DND-41 (cell line): Measurements from ENCODE around the gene SERPINB6.

Source experiments
- ATAC-seq: fragments of 200-7000 bp; cut with Tn5 transposase; 3 replicates; pipeline ENCODE4 v1.9.1; 2021; ENCODE audit warnings: low read depth; ENCODE audit not compliant: insufficient read depth
- DNase-seq: peaks from one replicate; pipeline ENCODE4 v3.0.0-alpha.2; 2020
- H2AFZ ChIP-seq: 2 replicates; pipeline ENCODE4 v1.6.0; 2012; ENCODE audit warnings: low read depth, low read length
- H3K27ac ChIP-seq: 2 replicates; pipeline ENCODE4 v1.5.1; 2012; ENCODE audit warnings: low read length, inconsistent platforms
- H3K27me3 ChIP-seq: fragments of 200-600 bp; sonication (generic); 2 replicates; pipeline ENCODE4 v1.6.0; 2012; ENCODE audit warnings: low read length, mild to moderate bottlenecking, inconsistent platforms; ENCODE audit not compliant: insufficient read depth, poor library complexity
- H3K36me3 ChIP-seq: 2 replicates; pipeline ENCODE4 v1.5.1; 2012; ENCODE audit warnings: low read length, inconsistent platforms; ENCODE audit not compliant: insufficient read depth
- H3K4me1 ChIP-seq: 2 replicates; pipeline ENCODE4 v1.5.1; 2012; ENCODE audit warnings: mild to moderate bottlenecking, low read length; ENCODE audit not compliant: insufficient read depth
- H3K4me2 ChIP-seq: 2 replicates; pipeline ENCODE4 v1.6.0; 2012; ENCODE audit warnings: mild to moderate bottlenecking, moderate library complexity, low read length, inconsistent platforms; ENCODE audit not compliant: insufficient read depth
- H3K4me3 ChIP-seq, 2 experiments: fragments of 200-600 bp in 1 of 2; shearing (Covaris generic) in 1 of 2; 2 replicates each; pipeline ENCODE4 v1.5.1; 2012 to 2016; ENCODE audit warnings: inconsistent platforms in 2 of 2, low read length in 2 of 2, mild to moderate bottlenecking in 2 of 2, low read depth in 1 of 2, moderate library complexity in 1 of 2
- H3K79me2 ChIP-seq: 2 replicates; pipeline ENCODE4 v1.6.0; 2012; ENCODE audit warnings: low read length, inconsistent platforms; ENCODE audit not compliant: insufficient read depth
- H3K9ac ChIP-seq: 2 replicates; pipeline ENCODE4 v1.6.0; 2012; ENCODE audit warnings: low read depth, mild to moderate bottlenecking, inconsistent platforms, low read length, moderate library complexity
- H3K9me3 ChIP-seq: 2 replicates; pipeline ENCODE4 v1.5.1; 2012; ENCODE audit warnings: low read length, moderate library complexity, mild to moderate bottlenecking, inconsistent platforms; ENCODE audit not compliant: insufficient read depth, severe bottlenecking
- H4K20me1 ChIP-seq: 2 replicates; pipeline ENCODE4 v1.6.0; 2012; ENCODE audit warnings: low read length; ENCODE audit not compliant: insufficient read depth
- EZH2 ChIP-seq: IDR thresholded peaks from 3 replicates; pipeline ENCODE4 v1.6.1; 2012; ENCODE audit warnings: borderline replicate concordance, low read depth, mild to moderate bottlenecking, moderate library complexity, low read length, inconsistent platforms; ENCODE audit not compliant: severe bottlenecking
- TF ChIP-seq, protein P1 (sequence below): IDR thresholded peaks from 2 replicates; pipeline ENCODE4 v1.5.1; 2012; ENCODE audit warnings: borderline replicate concordance, low read length, moderate library complexity, mild to moderate bottlenecking; ENCODE audit not compliant: poor library complexity, severe bottlenecking; ENCODE audit errors: extremely low read depth

Gene SERPINB6

GRCh38 chr6:2938632-2939083 lies 32.7 kb downstream of the SERPINB6 start:
- Histone ChIP-seq H3K4me1 (peaks cover 17% of the 10 kb centered on the region), H3K27me3 (peaks cover 6% of the 10 kb centered on the region), H4K20me1 (no peaks in the 10 kb centered on the region), H3K36me3 (no peaks in the 10 kb centered on the region), H3K4me3 (no peak overlapping the region), H3K9me3 (no peaks in the 10 kb centered on the region), H3K27ac (no peak overlapping the region), H3K79me2 (no peaks in the 10 kb centered on the region), H3K4me2 (no peak overlapping the region), H2AFZ (no peak overlapping the region), H3K9ac (no peak overlapping the region)
- DNase-seq: no peak
- TF ChIP-seq, protein P1, sequence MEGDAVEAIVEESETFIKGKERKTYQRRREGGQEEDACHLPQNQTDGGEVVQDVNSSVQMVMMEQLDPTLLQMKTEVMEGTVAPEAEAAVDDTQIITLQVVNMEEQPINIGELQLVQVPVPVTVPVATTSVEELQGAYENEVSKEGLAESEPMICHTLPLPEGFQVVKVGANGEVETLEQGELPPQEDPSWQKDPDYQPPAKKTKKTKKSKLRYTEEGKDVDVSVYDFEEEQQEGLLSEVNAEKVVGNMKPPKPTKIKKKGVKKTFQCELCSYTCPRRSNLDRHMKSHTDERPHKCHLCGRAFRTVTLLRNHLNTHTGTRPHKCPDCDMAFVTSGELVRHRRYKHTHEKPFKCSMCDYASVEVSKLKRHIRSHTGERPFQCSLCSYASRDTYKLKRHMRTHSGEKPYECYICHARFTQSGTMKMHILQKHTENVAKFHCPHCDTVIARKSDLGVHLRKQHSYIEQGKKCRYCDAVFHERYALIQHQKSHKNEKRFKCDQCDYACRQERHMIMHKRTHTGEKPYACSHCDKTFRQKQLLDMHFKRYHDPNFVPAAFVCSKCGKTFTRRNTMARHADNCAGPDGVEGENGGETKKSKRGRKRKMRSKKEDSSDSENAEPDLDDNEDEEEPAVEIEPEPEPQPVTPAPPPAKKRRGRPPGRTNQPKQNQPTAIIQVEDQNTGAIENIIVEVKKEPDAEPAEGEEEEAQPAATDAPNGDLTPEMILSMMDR: peak; percentile 4
- no peak for TF ChIP-seq EZH2
- no peak for ATAC-seq

DNA sequence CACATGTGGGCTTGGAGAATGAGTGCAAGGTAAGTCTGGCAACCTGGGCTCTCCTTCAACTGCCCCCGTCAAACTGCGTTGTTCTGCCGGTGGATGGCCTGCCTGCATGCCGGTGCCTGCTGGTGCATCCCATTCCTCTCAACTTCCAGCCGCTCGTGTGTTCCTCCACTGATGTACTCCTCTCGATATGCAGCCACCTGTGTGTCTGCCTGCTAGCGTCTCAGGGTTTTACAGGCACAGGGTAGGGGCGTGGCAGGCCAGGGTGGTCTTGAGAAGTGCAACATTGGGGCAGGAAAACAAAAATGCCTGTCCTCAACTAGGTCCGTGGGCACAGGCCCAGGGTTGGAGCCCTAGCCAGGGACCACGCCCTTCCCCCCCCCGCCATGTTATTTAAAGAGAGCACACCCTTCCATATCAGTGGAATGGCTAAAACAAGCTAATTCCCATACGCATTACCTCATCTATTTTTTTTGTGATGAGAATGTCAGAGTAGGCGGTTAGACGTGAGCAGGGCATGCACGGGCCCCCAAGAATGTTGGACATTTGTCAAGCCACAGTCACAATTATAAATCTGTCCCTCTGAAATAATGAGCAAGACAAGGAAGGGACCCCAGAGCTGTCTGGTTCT lies 33.2 kb downstream of the SERPINB6 start:
- no peak overlapping the region for H3K9ac ChIP-seq
- no peaks in the 10 kb centered on the region for H4K20me1 ChIP-seq
- TF ChIP-seq EZH2: no peak
- TF ChIP-seq, protein P1: no peak
- H3K4me1 ChIP-seq: peaks cover 17% of the 10 kb centered on the region
- no peak overlapping the region for H3K4me2 ChIP-seq
- H3K27me3 ChIP-seq: peaks cover 6% of the 10 kb centered on the region
- no peak overlapping the region for H3K4me3 ChIP-seq
- DNase-seq: no peak
- no peak overlapping the region for H3K27ac ChIP-seq
- no peaks in the 10 kb centered on the region for H3K79me2 ChIP-seq
- ATAC-seq: no peak
- no peak overlapping the region for H2AFZ ChIP-seq
- H3K36me3 ChIP-seq: no peaks in the 10 kb centered on the region
- no peaks in the 10 kb centered on the region for H3K9me3 ChIP-seq

GRCh38 chr6:2937627-2938003 lies 33.8 kb downstream of the SERPINB6 start:
- H3K9ac ChIP-seq: no peak overlapping the region
- H3K36me3 ChIP-seq: no peaks in the 10 kb centered on the region
- no peaks in the 10 kb centered on the region for H3K9me3 ChIP-seq
- no peaks in the 10 kb centered on the region for H4K20me1 ChIP-seq
- ATAC-seq: no peak
- H3K27ac ChIP-seq: no peak overlapping the region
- no peak overlapping the region for H3K4me2 ChIP-seq
- no peak overlapping the region for H2AFZ ChIP-seq
- TF ChIP-seq, protein P1: no peak
- no peak for TF ChIP-seq EZH2
- no peak overlapping the region for H3K4me3 ChIP-seq
- no peak for DNase-seq
- H3K79me2 ChIP-seq: no peaks in the 10 kb centered on the region
- H3K4me1 ChIP-seq: peaks cover 17% of the 10 kb centered on the region
- peaks cover 6% of the 10 kb centered on the region for H3K27me3 ChIP-seq
